NCI-H2107 treated with DMSO at 0.1 percent for 48 hours (cell line): ENCODE results near the gene FMR1NB.

Experiments
- DNase-seq: peaks from one replicate; lab custom pipeline; 2025; ENCODE audit not compliant: unreplicated experiment; lab: John Stamatoyannopoulos, UW

The FMR1NB gene

DNA sequence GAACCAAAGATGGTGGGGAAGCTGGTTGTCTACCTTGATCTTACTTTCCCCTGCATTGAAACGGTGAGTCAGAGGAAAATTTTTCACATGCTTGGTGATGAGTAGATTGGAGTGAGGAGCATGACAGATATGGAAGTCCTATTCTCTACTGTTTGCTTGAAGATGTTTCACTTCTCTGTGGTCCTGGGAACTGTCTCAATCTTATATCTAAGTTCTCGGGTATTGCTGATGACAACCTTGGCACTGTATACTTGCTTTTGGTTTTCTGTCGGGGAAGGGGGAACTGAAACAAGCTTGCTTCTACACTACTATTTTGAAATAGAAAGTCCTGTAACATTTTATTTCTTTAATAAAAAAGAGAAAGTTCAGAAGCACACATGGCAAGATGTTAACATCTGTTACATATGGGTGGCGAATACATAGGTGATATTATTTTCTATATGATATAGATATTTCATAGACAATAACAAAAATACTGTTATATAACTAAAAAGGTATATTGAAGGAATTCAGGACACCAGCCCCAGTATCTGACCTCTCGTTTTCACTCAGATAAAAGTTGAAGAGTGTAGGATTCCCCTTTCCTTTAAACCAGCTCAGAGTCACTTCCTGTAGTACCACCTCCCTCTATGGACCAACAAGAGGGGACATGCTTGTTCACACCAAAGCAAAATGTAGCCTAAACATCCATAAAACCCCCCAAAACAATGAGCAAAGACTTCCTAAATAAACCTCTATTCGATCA lies 88.8 kb downstream of the FMR1NB start:
- no peak for DNase-seq

DNA sequence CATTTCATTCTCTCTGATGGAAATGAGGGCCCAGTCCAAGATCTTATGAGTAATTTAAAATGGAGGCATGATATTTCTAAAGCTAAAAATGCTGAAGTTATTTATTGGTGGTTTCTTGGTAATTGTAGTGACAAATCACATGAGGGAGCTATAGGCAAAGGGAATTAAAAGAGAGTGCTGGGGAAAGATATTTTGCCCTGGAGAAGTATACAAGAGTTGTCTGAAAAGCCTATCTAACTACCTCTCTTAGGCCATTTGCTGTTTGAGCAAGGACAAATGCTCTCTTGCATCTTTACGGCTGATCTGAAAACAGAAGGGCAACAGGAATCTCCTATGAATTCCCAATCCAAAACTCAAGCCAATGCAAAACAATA lies 89.4 kb downstream of the FMR1NB start:
- DNase-seq: no peak
